ENCODE results near the gene SNX22. TPM values are rescaled to one million over a fixed set of nuclear protein-coding genes. Genes with fewer than 3 reads are reported as not detected.

SNX22 gene
- total RNA-seq, 1 donor from 2014 or later = 0.31 TPM

Other genes starting within 250 kb of the SNX22 start
- 9.0 TPM for gene DAPK2, start 105.2 kb upstream of the SNX22 start, total RNA-seq
- 35.5 TPM for gene CIAO2A, start 57.9 kb upstream of the SNX22 start, total RNA-seq
- 162 TPM for gene SNX1, start 55.7 kb upstream of the SNX22 start, total RNA-seq
- gene PPIB, start 11.3 kb downstream of the SNX22 start, total RNA-seq = 380 TPM
- 29.5 TPM for gene CSNK1G1, start 204.4 kb downstream of the SNX22 start, total RNA-seq
- 1.8 TPM for gene PCLAF, start 229.7 kb downstream of the SNX22 start, total RNA-seq
- 31.7 TPM for gene TRIP4, start 236.1 kb downstream of the SNX22 start, total RNA-seq

All from ureter (tissue), 1 donor.